Subcutaneous adipose tissue (tissue), 4 donors: Measurements from ENCODE around the gene TXNRD2. TPM values are rescaled to one million over a fixed set of nuclear protein-coding genes. Genes with fewer than 3 reads are reported as not detected.

Source experiments
- total RNA-seq, 4 donors: library from RNA; depleted of rRNA; stranded (reverse); fragments of >200 nt; gene quantifications; one replicate each; pipeline ENCODE4 v1.1.0, GENCODE V29; 2016
- TF ChIP-seq, protein P1 (sequence below): fragments of 450-650 bp; IDR thresholded peaks from one replicate; pipeline ENCODE4 v1.5.1; 2016; ENCODE audit warnings: low read depth, mild to moderate bottlenecking, control low read depth, antibody characterized with exemption, moderate library complexity

The TXNRD2 gene
- total RNA-seq, 4 donors from 2014 or later = 11.1 to 28.4 (median 15.8) TPM

DNA sequence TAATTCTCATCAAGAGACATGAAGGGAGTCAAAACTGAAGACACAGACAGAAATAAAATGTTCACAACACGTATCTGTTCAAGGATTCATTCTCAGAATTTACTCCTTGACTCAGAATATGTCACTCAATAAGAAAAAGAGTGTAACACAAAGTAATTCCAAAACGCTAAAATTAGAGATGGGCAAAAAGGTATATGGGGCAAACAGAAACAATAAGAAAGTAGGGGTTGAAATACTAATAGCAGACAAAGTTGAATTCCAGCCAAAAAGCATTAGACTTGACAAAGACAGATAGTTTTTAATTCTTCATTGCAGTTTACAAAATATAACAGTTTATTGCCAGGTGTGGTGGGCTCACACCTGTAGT, 113.6 kb downstream of the TXNRD2 start:
- TF ChIP-seq, protein P1, sequence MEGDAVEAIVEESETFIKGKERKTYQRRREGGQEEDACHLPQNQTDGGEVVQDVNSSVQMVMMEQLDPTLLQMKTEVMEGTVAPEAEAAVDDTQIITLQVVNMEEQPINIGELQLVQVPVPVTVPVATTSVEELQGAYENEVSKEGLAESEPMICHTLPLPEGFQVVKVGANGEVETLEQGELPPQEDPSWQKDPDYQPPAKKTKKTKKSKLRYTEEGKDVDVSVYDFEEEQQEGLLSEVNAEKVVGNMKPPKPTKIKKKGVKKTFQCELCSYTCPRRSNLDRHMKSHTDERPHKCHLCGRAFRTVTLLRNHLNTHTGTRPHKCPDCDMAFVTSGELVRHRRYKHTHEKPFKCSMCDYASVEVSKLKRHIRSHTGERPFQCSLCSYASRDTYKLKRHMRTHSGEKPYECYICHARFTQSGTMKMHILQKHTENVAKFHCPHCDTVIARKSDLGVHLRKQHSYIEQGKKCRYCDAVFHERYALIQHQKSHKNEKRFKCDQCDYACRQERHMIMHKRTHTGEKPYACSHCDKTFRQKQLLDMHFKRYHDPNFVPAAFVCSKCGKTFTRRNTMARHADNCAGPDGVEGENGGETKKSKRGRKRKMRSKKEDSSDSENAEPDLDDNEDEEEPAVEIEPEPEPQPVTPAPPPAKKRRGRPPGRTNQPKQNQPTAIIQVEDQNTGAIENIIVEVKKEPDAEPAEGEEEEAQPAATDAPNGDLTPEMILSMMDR = no peak

DNA sequence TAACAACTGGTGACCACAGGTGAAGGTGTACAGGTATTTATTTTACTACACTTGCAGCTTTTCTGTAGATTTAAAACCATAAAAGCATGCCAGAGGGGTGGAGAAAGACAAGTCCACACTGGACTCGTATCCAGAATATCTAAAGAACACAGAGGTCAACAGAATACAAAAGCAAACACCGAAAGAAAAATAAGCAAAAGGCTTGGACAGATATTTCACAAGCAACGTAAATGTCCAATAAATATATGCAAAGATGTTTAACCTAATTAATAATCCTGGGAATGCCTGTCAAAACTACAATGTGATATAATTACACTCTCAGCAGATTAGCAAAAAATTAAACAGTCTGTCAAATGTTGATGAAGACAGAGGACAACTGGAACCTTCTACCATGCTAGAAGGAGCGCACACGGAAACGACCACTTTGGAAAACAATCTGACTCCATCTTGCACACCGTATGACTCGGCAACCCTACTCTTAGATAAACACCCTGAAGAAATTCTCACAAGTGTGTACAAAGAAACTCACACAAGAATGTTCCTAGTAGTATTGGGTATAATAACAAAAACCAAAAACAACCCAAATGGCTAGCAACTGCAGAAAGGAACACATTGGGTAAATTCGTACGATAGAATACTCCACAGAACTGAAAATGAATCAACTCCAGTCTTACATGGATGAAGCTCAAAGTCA, 114.1 kb downstream of the TXNRD2 start:
- TF ChIP-seq, protein P1 = no peak

DNA sequence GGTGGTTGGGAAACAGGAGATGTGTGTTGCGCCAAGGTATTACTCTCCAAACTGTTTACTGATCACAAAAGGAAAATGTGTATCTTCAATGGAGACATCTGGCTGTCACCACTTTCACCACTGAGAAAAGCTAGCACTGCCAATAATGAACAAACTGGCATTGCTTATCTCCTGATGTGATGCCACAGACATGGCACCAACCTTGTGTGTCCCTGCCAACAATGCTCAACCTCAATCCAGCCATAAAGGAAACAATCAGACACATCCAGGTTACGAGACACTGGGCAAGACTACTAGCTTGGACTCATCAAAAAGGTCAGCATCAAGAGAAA, 115.0 kb downstream of the TXNRD2 start:
- TF ChIP-seq, protein P1 = no peak

DNA sequence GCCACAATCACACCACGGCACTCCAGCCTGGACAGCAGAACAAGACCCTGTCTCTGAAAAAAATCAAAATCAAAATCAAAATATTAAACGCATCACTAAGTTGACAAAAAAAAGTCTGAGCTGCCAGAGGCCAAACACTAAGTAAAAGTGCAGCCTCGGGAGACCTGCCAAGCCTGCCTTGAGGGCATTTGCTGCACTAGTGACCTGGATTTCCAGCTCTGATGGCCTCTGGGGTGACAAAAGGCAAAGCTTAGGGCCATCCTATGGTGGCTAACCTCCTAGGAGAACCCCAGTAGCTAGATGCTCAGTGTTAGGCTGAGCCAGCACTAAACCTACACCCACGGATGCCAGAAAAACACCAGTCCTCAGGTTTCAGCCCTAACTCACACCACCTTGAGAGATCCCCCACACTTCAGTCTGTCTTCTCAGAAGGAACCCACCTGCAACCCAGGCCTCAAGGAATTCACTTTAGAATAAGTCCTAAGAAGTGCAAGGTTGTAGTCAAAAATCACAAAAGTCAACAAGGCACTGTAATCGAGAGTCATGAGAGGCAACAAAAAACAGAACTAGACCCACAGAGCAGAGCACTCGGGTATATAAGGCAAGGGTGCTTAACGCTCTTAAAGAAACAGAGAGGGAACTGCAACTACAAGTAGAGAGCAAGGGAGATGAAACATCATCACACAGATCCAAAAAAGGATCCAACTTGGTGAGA, 115.6 kb downstream of the TXNRD2 start:
- TF ChIP-seq, protein P1 = no peak

Other genes starting within 250 kb of the TXNRD2 start
- 1 to 10 TPM; 4.1 to 8.3 (median 5.9) TPM for gene SEPTIN5, start 227.3 kb downstream of the TXNRD2 start, total RNA-seq
- 1 to 10 TPM in 2 of 4 donors, under 1 TPM in 1, not detected in 1; 0.34 to 2.8 (median 1.5) TPM for gene GP1BB, start 218.3 kb downstream of the TXNRD2 start, total RNA-seq
- 1 to 10 TPM in 2 of 4 donors, under 1 TPM in 2; 0.51 to 6.2 (median 1.8) TPM for gene TBX1, start 181.0 kb downstream of the TXNRD2 start, total RNA-seq
- gene GNB1L, start 86.9 kb downstream of the TXNRD2 start, total RNA-seq = 1 to 10 TPM; 1.8 to 4.9 (median 3.9) TPM
- 10 to 100 TPM in 1 of 4 donors, 1 to 10 TPM in 3; 4.1 to 11.9 (median 6.7) TPM for gene RTL10, start 86.9 kb downstream of the TXNRD2 start, total RNA-seq
- gene COMT, start within 50 bp of the TXNRD2 start, total RNA-seq = 100 to 1,000 TPM in 3 of 4 donors, 10 to 100 TPM in 1; 80.1 to 228 (median 190) TPM
- 10 to 100 TPM in 2 of 4 donors, 1 to 10 TPM in 2; 1.5 to 15.3 (median 7.5) TPM for gene ARVCF, start 75.0 kb upstream of the TXNRD2 start, total RNA-seq
- 10 to 100 TPM; 24.3 to 46.7 (median 37.5) TPM for gene TANGO2, start 79.3 kb upstream of the TXNRD2 start, total RNA-seq
- 10 to 100 TPM in 3 of 4 donors, 1 to 10 TPM in 1; 9.8 to 27.9 (median 14.7) TPM for gene DGCR8, start 138.4 kb upstream of the TXNRD2 start, total RNA-seq
- gene RANBP1, start 174.3 kb upstream of the TXNRD2 start, total RNA-seq = 100 to 1,000 TPM in 2 of 4 donors, 10 to 100 TPM in 2; 75.1 to 156 (median 116) TPM
- gene TRMT2A, start 175.4 kb upstream of the TXNRD2 start, total RNA-seq = 10 to 100 TPM; 33.0 to 62.9 (median 46.7) TPM
- 10 to 100 TPM in 2 of 4 donors, 1 to 10 TPM in 2; 7.0 to 32.2 (median 11.0) TPM for gene ZDHHC8, start 190.0 kb upstream of the TXNRD2 start, total RNA-seq
- 1 to 10 TPM in 2 of 4 donors, not detected in 2; 1.3 to 3.0 TPM for gene CCDC188, start 209.2 kb upstream of the TXNRD2 start, total RNA-seq